SK-N-SH treated with all-trans-retinoic acid at 6 μM for 48 hours (cell line): Measurements from ENCODE around the gene CLCN4.

ENCODE experiments used
- ATAC-seq: fragments of 200-7000 bp; cut with Tn5 transposase; 3 replicates; pipeline ENCODE4 v1.9.1; 2020; ENCODE audit warnings: mild to moderate bottlenecking, moderate library complexity
- ARNTL ChIP-seq: fragments of 450-650 bp; formaldehyde crosslinking; IDR thresholded peaks from 2 replicates; pipeline ENCODE4 v1.5.0; 2020; ENCODE audit warnings: low read depth, mild to moderate bottlenecking, moderate library complexity, borderline replicate concordance
- BACH2 ChIP-seq: fragments of 250-450 bp; sonication (Bioruptor Pico); IDR thresholded peaks from 2 replicates; pipeline ENCODE4 v1.9.0; 2021; ENCODE audit warnings: mild to moderate bottlenecking, borderline replicate concordance
- CREB5 ChIP-seq: fragments of 250-450 bp; sonication (Bioruptor Pico); IDR thresholded peaks from 2 replicates; pipeline ENCODE4 v1.5.1; 2020; ENCODE audit warnings: low read depth, mild to moderate bottlenecking, moderate library complexity
- CSDC2 ChIP-seq: fragments of 250-450 bp; sonication (Bioruptor Pico); IDR thresholded peaks from 2 replicates; pipeline ENCODE4 v1.5.0; 2020; ENCODE audit warnings: mild to moderate bottlenecking, moderate library complexity
- CSRNP3 ChIP-seq: fragments of 250-450 bp; sonication (Bioruptor Pico); IDR thresholded peaks from 2 replicates; pipeline ENCODE4 v1.5.1; 2021; ENCODE audit warnings: mild to moderate bottlenecking, moderate library complexity
- ESRRG ChIP-seq: fragments of 250-450 bp; sonication (Bioruptor Pico); IDR thresholded peaks from 2 replicates; pipeline ENCODE4 v1.6.1; 2021; ENCODE audit warnings: mild to moderate bottlenecking
- GLIS3 ChIP-seq: fragments of 250-450 bp; sonication (Bioruptor Pico); IDR thresholded peaks from 2 replicates; pipeline ENCODE4 v1.5.0; 2020; ENCODE audit warnings: mild to moderate bottlenecking, moderate library complexity
- ISL1 ChIP-seq: fragments of 250-450 bp; sonication (Bioruptor Pico); IDR thresholded peaks from 2 replicates; pipeline ENCODE4 v2.1.2; 2022; ENCODE audit warnings: mild to moderate bottlenecking, moderate library complexity
- OSR1 ChIP-seq: fragments of 250-450 bp; sonication (Bioruptor Pico); IDR thresholded peaks from 2 replicates; pipeline ENCODE4 v1.8.0; 2022; ENCODE audit warnings: moderate library complexity, mild to moderate bottlenecking, inconsistent platforms
- PATZ1 ChIP-seq: fragments of 250-450 bp; sonication (Bioruptor Pico); IDR thresholded peaks from 2 replicates; pipeline ENCODE4 v1.8.0; 2020; ENCODE audit warnings: mild to moderate bottlenecking, moderate library complexity, borderline replicate concordance
- PPARA ChIP-seq: fragments of 250-450 bp; sonication (Bioruptor Pico); IDR thresholded peaks from 2 replicates; pipeline ENCODE4 v1.5.0; 2020; ENCODE audit warnings: mild to moderate bottlenecking, borderline replicate concordance
- RARB ChIP-seq: fragments of 250-450 bp; sonication (Bioruptor Pico); IDR thresholded peaks from 2 replicates; pipeline ENCODE4 v1.8.0; 2021; ENCODE audit warnings: mild to moderate bottlenecking, moderate library complexity
- SNAI2 ChIP-seq: fragments of 250-450 bp; sonication (Bioruptor Pico); IDR thresholded peaks from 2 replicates; pipeline ENCODE4 v1.5.0; 2020; ENCODE audit warnings: mild to moderate bottlenecking, moderate library complexity
- TCF4 ChIP-seq: fragments of 250-450 bp; sonication (Bioruptor Pico); IDR thresholded peaks from 2 replicates; pipeline ENCODE4 v1.8.0; 2021; ENCODE audit warnings: mild to moderate bottlenecking, moderate library complexity, borderline replicate concordance
- TOX ChIP-seq: fragments of 250-450 bp; sonication (Bioruptor Pico); IDR thresholded peaks from 2 replicates; pipeline ENCODE4 v1.8.0; 2021; ENCODE audit warnings: mild to moderate bottlenecking, moderate library complexity, borderline replicate concordance
- TSHZ2 ChIP-seq: fragments of 250-450 bp; sonication (Bioruptor Pico); IDR thresholded peaks from 2 replicates; pipeline ENCODE4 v1.5.0; 2020; ENCODE audit warnings: mild to moderate bottlenecking, moderate library complexity
- ZC3H10 ChIP-seq: fragments of 250-450 bp; sonication (Bioruptor Pico); IDR thresholded peaks from 2 replicates; pipeline ENCODE4 v1.5.1; 2021; ENCODE audit warnings: mild to moderate bottlenecking, moderate library complexity
- ZFP3 ChIP-seq: fragments of 250-450 bp; sonication (Bioruptor Pico); IDR thresholded peaks from 2 replicates; pipeline ENCODE4 v1.5.0; 2020; ENCODE audit warnings: mild to moderate bottlenecking, moderate library complexity
- ZFP30 ChIP-seq: fragments of 450-650 bp; formaldehyde crosslinking; IDR thresholded peaks from 2 replicates; pipeline ENCODE4 v1.5.0; 2022; ENCODE audit warnings: mild to moderate bottlenecking, moderate library complexity
- ZNF565 ChIP-seq: fragments of 450-650 bp; formaldehyde crosslinking; conservative IDR thresholded peaks from 2 replicates; pipeline ENCODE4 v1.5.0; 2020; ENCODE audit warnings: low read depth, mild to moderate bottlenecking, moderate library complexity
- ZNF70 ChIP-seq: fragments of 450-650 bp; formaldehyde crosslinking; IDR thresholded peaks from 2 replicates; pipeline ENCODE4 v1.5.0; 2020; ENCODE audit warnings: mild to moderate bottlenecking, moderate library complexity
- ZNF8 ChIP-seq: fragments of 450-650 bp; formaldehyde crosslinking; IDR thresholded peaks from 2 replicates; pipeline ENCODE4 v1.5.0; 2020; ENCODE audit warnings: mild to moderate bottlenecking, moderate library complexity
- TF ChIP-seq, protein P1 (sequence below): fragments of 250-450 bp; sonication (Bioruptor Pico); IDR thresholded peaks from 2 replicates; pipeline ENCODE4 v1.8.0; 2021; ENCODE audit warnings: low read depth, mild to moderate bottlenecking, moderate library complexity, borderline replicate concordance

The CLCN4 gene

DNA sequence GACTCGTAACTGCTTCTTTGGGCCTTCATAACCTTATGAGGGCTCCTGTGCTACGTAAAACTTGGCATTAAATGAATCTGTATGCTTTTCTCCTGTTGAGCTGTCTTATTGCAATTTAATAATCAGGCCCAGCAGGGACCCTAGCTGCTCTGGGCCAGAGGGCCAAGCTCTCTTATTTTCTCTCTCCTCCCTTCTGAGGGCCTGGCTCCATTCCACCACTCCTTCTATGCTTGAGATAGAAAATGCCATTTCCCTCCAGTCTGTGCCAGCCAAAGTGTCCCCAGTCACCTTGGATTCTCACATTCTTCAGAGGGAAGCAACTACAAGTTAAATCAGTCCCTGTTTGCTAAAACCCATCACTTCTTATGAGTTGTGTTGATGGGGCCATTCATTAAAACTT, 90.1 kb downstream of the CLCN4 start:
- no peak for ATAC-seq
- no peak for TF ChIP-seq TCF4 (CRISPR knock-in tag)

DNA sequence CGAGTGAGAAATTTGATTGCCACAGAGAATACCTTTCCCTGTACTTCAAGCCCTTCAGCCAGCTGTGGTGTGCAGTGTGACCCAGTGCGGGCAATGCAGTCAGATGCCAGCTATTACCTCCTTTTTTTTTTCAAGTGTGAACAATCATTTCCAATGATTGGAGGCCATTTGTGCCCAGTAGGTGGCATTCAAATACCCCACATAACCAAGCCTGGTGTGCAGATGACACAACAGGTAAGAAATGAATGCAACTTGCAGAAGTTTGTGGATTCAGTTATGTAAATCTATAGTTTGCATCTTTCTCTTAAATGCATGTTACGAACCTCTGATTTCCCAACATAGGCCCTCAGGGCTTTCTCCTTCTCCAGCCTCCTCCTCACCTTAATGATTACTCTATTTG, 98.0 kb downstream of the CLCN4 start:
- ATAC-seq = peak; percentile 50; the same call in 2 of the 3 replicates
- no peak for TF ChIP-seq ESRRG (CRISPR knock-in tag)
- TF ChIP-seq GLIS3 (CRISPR knock-in tag) = no peak
- TF ChIP-seq TOX (CRISPR knock-in tag) = no peak
- no peak for TF ChIP-seq ARNTL
- no peak for TF ChIP-seq PATZ1
- TF ChIP-seq SNAI2 (CRISPR knock-in tag) = no peak
- TF ChIP-seq CREB5 (CRISPR knock-in tag) = no peak
- TF ChIP-seq BACH2 = no peak
- no peak for TF ChIP-seq PPARA

DNA sequence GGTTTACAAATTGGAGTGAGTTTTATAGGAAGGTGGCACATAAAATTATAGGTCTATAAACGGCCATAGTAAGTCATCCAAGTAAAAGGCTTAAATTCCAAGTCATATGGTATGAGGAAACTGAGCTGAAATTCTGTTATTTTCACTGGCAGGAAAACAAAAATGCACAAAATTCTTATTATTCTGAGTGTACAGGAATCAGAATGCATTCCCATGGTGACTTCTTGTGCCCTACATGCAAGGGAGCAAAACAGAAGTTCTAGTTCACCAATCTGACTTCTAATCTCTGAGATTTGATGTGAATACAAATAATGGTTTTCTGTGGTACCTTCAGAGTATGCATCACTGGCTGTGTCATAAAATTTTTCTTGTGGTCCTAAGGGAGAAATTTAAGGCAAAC, 102.9 kb downstream of the CLCN4 start:
- TF ChIP-seq ZNF565 (no peak), ZFP3 (no peak), ZNF8 (CRISPR knock-in tag) (no peak)
- TF ChIP-seq, all 23 proteins: peak for 0
- peak; percentile 35; the same call in 2 of the 3 replicates for ATAC-seq

GRCh38 chrX:10265775-10266174, 109.0 kb downstream of the CLCN4 start:
- TF ChIP-seq CREB5 (CRISPR knock-in tag) (no peak), ZC3H10 (CRISPR knock-in tag) (no peak), ZFP30 (CRISPR knock-in tag) (no peak), TCF4 (CRISPR knock-in tag) (no peak), CSDC2 (CRISPR knock-in tag) (no peak)
- TF ChIP-seq, all 23 proteins: peak for 0

DNA sequence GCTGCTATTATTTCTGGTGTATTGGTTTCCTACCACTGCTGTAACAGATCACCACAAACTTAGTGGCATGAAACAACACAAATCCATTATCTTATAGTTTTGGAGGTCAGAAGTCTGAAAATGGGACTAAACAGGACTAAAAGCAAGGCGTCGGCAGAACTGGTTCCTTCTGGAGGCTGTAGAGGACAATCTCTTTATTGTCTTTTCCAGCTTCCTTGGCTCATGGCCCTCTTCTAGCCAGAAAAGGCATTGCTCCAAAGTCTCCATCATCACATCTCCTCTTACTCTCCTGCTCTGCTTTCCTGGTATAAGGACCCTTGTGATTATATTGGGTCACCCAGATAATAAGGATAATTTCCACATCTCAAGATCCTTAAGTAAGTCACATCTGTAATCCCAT, 121.9 kb downstream of the CLCN4 start:
- no peak for ATAC-seq
- no peak for TF ChIP-seq ESRRG (CRISPR knock-in tag)
- no peak for TF ChIP-seq ARNTL
- TF ChIP-seq CSDC2 (CRISPR knock-in tag) = no peak
- TF ChIP-seq TOX (CRISPR knock-in tag) = no peak
- TF ChIP-seq ISL1 (CRISPR knock-in tag) = no peak
- TF ChIP-seq ZFP3 = no peak
- TF ChIP-seq RARB = no peak

More at GRCh38 chrX:10265775-10266174, 109.0 kb downstream of the CLCN4 start:
- no peak for ATAC-seq

DNA sequence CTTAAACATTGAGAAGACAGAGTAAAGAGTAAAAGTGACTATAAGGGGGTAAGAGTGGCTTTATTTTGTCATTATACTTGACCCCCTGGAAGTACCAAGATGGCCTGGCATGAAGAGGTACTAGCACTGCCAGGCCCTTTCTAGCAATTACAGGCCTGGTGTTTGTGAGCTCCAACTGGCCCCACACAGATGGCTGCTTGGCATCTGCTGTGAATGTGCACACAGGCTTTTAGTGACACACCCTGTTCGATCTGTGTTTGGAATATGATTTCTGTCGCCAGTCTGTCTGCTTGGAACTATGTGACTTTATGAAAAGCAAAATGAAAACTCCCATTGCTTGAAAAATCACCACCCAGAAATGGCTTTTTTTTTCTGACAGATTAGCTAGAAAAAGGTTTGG, 123.3 kb downstream of the CLCN4 start:
- ATAC-seq = no peak
- TF ChIP-seq, protein P1, sequence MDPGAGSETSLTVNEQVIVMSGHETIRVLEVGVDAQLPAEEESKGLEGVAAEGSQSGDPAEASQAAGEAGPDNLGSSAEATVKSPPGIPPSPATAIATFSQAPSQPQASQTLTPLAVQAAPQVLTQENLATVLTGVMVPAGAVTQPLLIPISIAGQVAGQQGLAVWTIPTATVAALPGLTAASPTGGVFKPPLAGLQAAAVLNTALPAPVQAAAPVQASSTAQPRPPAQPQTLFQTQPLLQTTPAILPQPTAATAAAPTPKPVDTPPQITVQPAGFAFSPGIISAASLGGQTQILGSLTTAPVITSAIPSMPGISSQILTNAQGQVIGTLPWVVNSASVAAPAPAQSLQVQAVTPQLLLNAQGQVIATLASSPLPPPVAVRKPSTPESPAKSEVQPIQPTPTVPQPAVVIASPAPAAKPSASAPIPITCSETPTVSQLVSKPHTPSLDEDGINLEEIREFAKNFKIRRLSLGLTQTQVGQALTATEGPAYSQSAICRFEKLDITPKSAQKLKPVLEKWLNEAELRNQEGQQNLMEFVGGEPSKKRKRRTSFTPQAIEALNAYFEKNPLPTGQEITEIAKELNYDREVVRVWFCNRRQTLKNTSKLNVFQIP = no peak
- TF ChIP-seq PPARA = no peak
- no peak for TF ChIP-seq CSDC2 (CRISPR knock-in tag)
- no peak for TF ChIP-seq ZFP3
- no peak for TF ChIP-seq ZNF70
- no peak for TF ChIP-seq GLIS3 (CRISPR knock-in tag)
- TF ChIP-seq CSRNP3 = no peak
- TF ChIP-seq TSHZ2 = no peak
- no peak for TF ChIP-seq TOX (CRISPR knock-in tag)
- TF ChIP-seq OSR1 (CRISPR knock-in tag) = no peak
- TF ChIP-seq RARB = no peak
